A549 (cell line): Measurements from ENCODE around the gene SCAF8.
"Not testable (repeated sequence)": the region's sequence is repeated elsewhere in the genome, so short reads cannot be mapped to it uniquely, and the experiment has no call there.

Source experiments
- CHD2 ChIP-seq: fragments of 150-350 bp; IDR thresholded peaks from 2 replicates; pipeline ENCODE4 v1.6.1; 2014; ENCODE audit warnings: low read length; ENCODE audit not compliant: partially characterized antibody
- HDAC2 ChIP-seq: fragments of 200-600 bp; sonication (generic); IDR thresholded peaks from 2 replicates; pipeline ENCODE4 v1.6.1; 2016
- HOXB13 ChIP-seq: fragments of 250-450 bp; sonication (Bioruptor Pico); IDR thresholded peaks from 2 replicates; pipeline ENCODE4 v1.5.0; 2020; ENCODE audit warnings: low read depth, mild to moderate bottlenecking, moderate library complexity
- MAZ ChIP-seq: fragments of 150-350 bp; IDR thresholded peaks from 2 replicates; pipeline ENCODE4 v1.6.1; 2014; ENCODE audit warnings: antibody characterized with exemption, low read depth, low read length, borderline replicate concordance
- POLR2A ChIP-seq: IDR thresholded peaks from 2 replicates; pipeline ENCODE4 v1.6.1; 2012; ENCODE audit warnings: mild to moderate bottlenecking, low read length
- TP53 ChIP-seq: fragments of 250-450 bp; sonication (Bioruptor Pico); IDR thresholded peaks from 2 replicates; pipeline ENCODE4 v1.5.0; 2021; ENCODE audit warnings: mild to moderate bottlenecking, moderate library complexity
- ZNF302 ChIP-seq: fragments of 250-450 bp; sonication (Bioruptor Pico); IDR thresholded peaks from 2 replicates; pipeline ENCODE4 v1.9.0; 2021; ENCODE audit warnings: inconsistent platforms, mild to moderate bottlenecking, moderate library complexity
- TF ChIP-seq, protein P1 (sequence below): fragments of >200 bp; sonication (Bioruptor Twin); formaldehyde crosslinking; IDR thresholded peaks from 3 replicates; pipeline ENCODE4 v1.5.1; 2016
- TF ChIP-seq, protein P2 (sequence below): IDR thresholded peaks from 2 replicates; pipeline ENCODE4 v1.6.1; 2012
- TF ChIP-seq, protein P3 (sequence below): IDR thresholded peaks from 2 replicates; pipeline ENCODE4 v1.6.1; 2012
- TF ChIP-seq, protein P4 (sequence below): fragments of 150-350 bp; IDR thresholded peaks from 2 replicates; pipeline ENCODE4 v1.6.1; 2014; ENCODE audit warnings: low read depth, mild to moderate bottlenecking, low read length
- TF ChIP-seq, protein P5 (sequence below): fragments of 450-650 bp; IDR thresholded peaks from 2 replicates; pipeline ENCODE4 v1.6.1; 2014; ENCODE audit warnings: antibody characterized with exemption

DNA sequence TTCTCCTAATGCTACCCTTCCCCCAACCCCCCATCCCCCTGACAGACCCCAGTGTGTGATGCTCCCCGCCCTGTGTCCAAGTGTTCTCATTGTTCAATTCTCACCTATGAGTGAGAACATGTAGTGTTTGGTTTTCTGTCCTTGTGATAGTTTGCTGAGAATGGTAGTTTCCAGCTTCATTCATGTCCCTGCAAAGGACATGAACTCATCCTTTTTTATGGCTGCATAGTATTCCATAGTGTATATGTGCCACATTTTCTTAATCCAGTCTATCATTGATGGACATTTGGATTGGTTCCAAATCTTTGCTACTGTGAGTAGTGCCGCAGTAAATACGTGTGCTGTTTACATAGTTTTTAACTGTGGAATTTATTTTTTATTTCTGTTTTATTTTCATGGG, 78.4 kb downstream of the SCAF8 start:
- TF ChIP-seq, protein P1, sequence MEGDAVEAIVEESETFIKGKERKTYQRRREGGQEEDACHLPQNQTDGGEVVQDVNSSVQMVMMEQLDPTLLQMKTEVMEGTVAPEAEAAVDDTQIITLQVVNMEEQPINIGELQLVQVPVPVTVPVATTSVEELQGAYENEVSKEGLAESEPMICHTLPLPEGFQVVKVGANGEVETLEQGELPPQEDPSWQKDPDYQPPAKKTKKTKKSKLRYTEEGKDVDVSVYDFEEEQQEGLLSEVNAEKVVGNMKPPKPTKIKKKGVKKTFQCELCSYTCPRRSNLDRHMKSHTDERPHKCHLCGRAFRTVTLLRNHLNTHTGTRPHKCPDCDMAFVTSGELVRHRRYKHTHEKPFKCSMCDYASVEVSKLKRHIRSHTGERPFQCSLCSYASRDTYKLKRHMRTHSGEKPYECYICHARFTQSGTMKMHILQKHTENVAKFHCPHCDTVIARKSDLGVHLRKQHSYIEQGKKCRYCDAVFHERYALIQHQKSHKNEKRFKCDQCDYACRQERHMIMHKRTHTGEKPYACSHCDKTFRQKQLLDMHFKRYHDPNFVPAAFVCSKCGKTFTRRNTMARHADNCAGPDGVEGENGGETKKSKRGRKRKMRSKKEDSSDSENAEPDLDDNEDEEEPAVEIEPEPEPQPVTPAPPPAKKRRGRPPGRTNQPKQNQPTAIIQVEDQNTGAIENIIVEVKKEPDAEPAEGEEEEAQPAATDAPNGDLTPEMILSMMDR = not testable (repeated sequence)
- TF ChIP-seq, protein P2, sequence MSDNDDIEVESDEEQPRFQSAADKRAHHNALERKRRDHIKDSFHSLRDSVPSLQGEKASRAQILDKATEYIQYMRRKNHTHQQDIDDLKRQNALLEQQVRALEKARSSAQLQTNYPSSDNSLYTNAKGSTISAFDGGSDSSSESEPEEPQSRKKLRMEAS = not testable (repeated sequence)
- TF ChIP-seq, protein P3, sequence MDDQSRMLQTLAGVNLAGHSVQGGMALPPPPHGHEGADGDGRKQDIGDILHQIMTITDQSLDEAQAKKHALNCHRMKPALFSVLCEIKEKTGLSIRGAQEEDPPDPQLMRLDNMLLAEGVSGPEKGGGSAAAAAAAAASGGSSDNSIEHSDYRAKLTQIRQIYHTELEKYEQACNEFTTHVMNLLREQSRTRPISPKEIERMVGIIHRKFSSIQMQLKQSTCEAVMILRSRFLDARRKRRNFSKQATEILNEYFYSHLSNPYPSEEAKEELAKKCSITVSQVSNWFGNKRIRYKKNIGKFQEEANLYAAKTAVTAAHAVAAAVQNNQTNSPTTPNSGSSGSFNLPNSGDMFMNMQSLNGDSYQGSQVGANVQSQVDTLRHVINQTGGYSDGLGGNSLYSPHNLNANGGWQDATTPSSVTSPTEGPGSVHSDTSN = not testable (repeated sequence)
- TF ChIP-seq POLR2A; HDAC2; ZNF302; TP53 (CRISPR knock-in tag); CHD2; HOXB13 (CRISPR knock-in tag); MAZ: not testable (repeated sequence)
- TF ChIP-seq, protein P4, sequence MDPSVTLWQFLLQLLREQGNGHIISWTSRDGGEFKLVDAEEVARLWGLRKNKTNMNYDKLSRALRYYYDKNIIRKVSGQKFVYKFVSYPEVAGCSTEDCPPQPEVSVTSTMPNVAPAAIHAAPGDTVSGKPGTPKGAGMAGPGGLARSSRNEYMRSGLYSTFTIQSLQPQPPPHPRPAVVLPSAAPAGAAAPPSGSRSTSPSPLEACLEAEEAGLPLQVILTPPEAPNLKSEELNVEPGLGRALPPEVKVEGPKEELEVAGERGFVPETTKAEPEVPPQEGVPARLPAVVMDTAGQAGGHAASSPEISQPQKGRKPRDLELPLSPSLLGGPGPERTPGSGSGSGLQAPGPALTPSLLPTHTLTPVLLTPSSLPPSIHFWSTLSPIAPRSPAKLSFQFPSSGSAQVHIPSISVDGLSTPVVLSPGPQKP = not testable (repeated sequence)
- TF ChIP-seq, protein P5, sequence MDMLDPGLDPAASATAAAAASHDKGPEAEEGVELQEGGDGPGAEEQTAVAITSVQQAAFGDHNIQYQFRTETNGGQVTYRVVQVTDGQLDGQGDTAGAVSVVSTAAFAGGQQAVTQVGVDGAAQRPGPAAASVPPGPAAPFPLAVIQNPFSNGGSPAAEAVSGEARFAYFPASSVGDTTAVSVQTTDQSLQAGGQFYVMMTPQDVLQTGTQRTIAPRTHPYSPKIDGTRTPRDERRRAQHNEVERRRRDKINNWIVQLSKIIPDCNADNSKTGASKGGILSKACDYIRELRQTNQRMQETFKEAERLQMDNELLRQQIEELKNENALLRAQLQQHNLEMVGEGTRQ = not testable (repeated sequence)
